ENCODE measurements around the gene LDLRAD2. TPM values are rescaled to one million over a fixed set of nuclear protein-coding genes. Genes with fewer than 3 reads are reported as not detected.

LDLRAD2 gene
- total RNA-seq, 1 donor from 2014 or later, result not detected

DNA sequence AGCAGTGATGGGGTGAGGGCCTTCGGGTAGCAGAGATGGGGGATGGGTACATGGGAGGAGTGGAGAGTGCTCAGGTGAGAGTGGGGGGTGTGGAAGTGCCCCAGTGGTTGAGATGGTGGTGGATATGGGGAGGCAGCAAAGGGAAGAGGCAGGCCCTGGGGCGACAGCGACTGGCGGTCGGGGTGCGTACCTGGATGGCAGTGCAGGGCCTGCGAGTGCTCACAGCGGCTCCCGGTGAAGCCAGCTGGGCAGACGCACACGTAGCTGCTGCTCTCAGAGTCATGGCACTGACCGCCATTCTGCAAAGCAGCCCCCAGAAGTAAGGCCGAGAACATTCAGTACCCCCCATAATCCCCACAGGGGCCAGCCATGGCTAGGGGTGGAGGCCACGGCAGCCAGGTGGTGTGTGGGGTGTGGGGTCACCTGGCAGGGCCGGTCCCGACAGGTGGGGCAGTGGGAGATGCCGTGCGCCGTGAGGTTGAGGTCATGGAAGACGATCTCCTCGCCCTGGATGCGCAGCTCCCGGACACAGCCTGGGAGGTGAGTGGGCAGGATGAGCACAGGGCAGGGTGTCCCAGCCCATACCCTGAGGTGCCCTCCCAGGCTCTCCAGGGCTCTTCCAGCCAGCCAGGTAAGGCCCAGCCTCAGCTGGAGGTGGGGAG is 18.9 kb downstream of the LDLRAD2 start:
- H3K27me3 ChIP-seq (ENCODE audit: control insufficient read depth, insufficient read depth, low read length), result no peaks in the 10 kb centered on the region
- no peak for FAIRE-seq

DNA sequence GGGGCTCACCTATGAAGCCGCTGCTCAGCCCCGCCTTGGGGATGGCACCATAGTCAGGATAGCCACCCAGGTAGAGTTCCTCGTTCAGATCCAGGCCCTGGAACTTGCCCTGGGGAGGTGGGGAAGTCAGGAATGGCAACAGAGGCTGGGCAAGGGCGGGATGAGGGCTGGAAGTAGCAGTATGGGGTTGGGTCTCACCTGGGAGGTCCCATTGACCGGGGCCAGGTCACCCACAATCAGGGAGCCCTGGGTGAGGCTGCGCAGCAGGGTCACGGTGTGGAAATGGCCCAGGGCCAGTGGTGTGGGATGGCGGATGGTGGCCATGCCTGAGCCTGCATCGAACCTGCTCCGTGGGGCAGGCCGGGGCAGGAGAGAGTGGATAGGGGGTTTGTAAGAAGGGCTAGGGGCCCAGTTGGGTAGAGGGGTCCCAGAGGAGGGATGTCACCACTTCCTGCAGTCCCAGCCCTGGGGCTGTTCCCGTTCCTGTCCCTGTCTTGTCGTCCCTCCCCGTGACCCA is 19.4 kb downstream of the LDLRAD2 start:
- TF ChIP-seq, protein P1, sequence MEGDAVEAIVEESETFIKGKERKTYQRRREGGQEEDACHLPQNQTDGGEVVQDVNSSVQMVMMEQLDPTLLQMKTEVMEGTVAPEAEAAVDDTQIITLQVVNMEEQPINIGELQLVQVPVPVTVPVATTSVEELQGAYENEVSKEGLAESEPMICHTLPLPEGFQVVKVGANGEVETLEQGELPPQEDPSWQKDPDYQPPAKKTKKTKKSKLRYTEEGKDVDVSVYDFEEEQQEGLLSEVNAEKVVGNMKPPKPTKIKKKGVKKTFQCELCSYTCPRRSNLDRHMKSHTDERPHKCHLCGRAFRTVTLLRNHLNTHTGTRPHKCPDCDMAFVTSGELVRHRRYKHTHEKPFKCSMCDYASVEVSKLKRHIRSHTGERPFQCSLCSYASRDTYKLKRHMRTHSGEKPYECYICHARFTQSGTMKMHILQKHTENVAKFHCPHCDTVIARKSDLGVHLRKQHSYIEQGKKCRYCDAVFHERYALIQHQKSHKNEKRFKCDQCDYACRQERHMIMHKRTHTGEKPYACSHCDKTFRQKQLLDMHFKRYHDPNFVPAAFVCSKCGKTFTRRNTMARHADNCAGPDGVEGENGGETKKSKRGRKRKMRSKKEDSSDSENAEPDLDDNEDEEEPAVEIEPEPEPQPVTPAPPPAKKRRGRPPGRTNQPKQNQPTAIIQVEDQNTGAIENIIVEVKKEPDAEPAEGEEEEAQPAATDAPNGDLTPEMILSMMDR (IDR thresholded peaks at IDR 0.05; ENCODE audit: insufficient read depth, low read length, severe bottlenecking), result no peak
- H3K36me3 ChIP-seq (ENCODE audit: control insufficient read depth, insufficient read depth, low read length), result peaks cover 56% of the 10 kb centered on the region
- DNase-seq (ENCODE audit: low read depth) (no peak), FAIRE-seq (peak; percentile 43)
- H3K4me3 ChIP-seq (ENCODE audit: low read depth, low read length), result no peak overlapping the region
- no peaks in the 10 kb centered on the region for H3K27me3 ChIP-seq (ENCODE audit: control insufficient read depth, insufficient read depth, low read length)

More for the DNA sequence above, 18.9 kb downstream of the LDLRAD2 start:
- TF ChIP-seq, protein P1 (IDR thresholded peaks at IDR 0.05; ENCODE audit: insufficient read depth, low read length, severe bottlenecking), result no peak
- H3K36me3 ChIP-seq (ENCODE audit: control insufficient read depth, insufficient read depth, low read length), result peaks cover 55% of the 10 kb centered on the region
- H3K4me3 ChIP-seq (ENCODE audit: low read depth, low read length), result no peak overlapping the region
- DNase-seq (ENCODE audit: low read depth), result no peak

DNA sequence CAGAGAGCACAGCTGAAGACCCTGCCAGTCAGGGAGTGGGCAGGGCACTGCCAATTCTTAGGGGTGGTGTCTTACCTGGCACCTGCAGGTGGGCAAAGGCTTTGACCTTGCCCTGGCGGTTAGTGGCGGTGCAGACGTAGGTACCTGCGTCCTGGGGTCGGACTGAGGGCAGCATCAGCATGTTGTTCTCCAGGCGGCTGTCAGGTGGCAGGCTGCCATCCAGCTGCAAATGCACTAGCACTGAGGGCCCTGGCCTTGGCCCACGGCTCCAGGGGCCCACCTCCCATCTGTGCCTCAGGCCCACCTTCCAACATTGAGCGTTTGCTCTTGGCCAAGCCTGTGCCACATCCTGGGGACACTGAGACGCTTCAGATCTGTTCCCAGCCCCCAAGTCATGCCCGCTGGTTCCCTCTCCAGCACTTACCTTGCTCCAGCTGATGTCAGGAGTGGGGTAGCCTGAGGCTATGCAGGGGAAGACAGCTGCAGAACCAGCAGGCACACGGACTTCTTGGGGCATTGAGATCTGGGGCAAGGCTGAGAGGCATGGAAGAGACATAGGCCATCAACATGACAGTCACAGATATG is 21.4 kb downstream of the LDLRAD2 start:
- peak; percentile 2 for DNase-seq (ENCODE audit: low read depth)
- Histone ChIP-seq H3K27me3 (ENCODE audit: control insufficient read depth, insufficient read depth, low read length) (no peaks in the 10 kb centered on the region), H3K4me3 (ENCODE audit: low read depth, low read length) (no peak overlapping the region), H3K36me3 (ENCODE audit: control insufficient read depth, insufficient read depth, low read length) (peaks cover 56% of the 10 kb centered on the region)
- TF ChIP-seq, protein P1 (IDR thresholded peaks at IDR 0.05; ENCODE audit: insufficient read depth, low read length, severe bottlenecking), result no peak
- no peak for FAIRE-seq

DNA sequence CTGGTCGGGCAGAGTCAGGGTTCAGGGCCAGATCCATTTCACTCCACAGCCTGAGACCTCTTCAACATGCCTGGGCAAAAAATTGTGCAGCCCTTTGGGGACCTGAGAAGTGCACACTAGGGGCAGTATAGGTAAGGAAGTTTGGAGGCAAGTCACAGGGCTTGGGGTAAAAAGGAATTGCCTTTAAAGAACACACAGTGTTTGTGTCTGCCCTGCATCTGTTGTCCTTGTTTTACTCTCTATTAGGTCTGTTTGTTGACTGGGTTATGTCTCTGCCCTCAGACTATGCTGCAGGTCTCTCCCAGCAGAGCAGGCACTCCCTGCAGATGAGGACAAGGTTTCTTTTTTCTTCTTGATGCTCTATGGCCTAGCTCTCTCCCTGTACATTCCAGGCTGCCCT is 22.0 kb downstream of the LDLRAD2 start:
- TF ChIP-seq, protein P1 (IDR thresholded peaks at IDR 0.05; ENCODE audit: insufficient read depth, low read length, severe bottlenecking), result peak; percentile 13
- peaks cover 57% of the 10 kb centered on the region for H3K36me3 ChIP-seq (ENCODE audit: control insufficient read depth, insufficient read depth, low read length)
- H3K4me3 ChIP-seq (ENCODE audit: low read depth, low read length), result no peak overlapping the region
- H3K27me3 ChIP-seq (ENCODE audit: control insufficient read depth, insufficient read depth, low read length), result no peaks in the 10 kb centered on the region
- FAIRE-seq (no peak), DNase-seq (ENCODE audit: low read depth) (peak; percentile 40)

DNA sequence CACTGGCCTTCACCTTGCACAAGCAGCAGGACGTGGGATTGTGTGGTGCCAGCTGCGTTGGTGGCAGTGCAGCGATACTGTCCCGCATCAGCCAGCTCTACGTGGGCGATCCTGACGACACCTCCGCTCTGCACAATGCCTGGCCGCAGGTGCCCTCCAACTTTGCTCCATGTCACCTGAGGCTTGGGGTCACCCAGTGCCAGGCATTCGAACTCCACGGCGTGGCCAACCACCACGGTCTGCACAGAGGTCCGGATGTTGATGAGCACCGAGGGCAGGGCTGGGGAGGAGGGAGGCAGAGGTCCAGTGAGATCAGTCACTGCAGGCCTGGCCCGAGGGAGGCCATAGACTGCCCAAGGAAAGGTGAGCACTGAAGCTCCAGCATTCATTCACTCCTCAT is 22.6 kb downstream of the LDLRAD2 start:
- Histone ChIP-seq H3K36me3 (ENCODE audit: control insufficient read depth, insufficient read depth, low read length) (peaks cover 59% of the 10 kb centered on the region), H3K4me3 (ENCODE audit: low read depth, low read length) (no peak overlapping the region), H3K27me3 (ENCODE audit: control insufficient read depth, insufficient read depth, low read length) (no peaks in the 10 kb centered on the region)
- DNase-seq (ENCODE audit: low read depth), result no peak
- FAIRE-seq, result no peak
- TF ChIP-seq, protein P1 (IDR thresholded peaks at IDR 0.05; ENCODE audit: insufficient read depth, low read length, severe bottlenecking), result no peak
